Smooth muscle cell (in vitro differentiated cells): ENCODE measurements around the gene SCO2. TPM values are rescaled to one million over a fixed set of nuclear protein-coding genes. Genes with fewer than 3 reads are reported as not detected.
A peak's percentile ranks its signal among the peaks of the same experiment; 100 is the strongest.
"Not testable (repeated sequence)": the region's sequence is repeated elsewhere in the genome, so short reads cannot be mapped to it uniquely, and the experiment has no call there.

Source experiments
- DNase-seq: peaks from one replicate; lab custom pipeline; 2025; ENCODE audit not compliant: unreplicated experiment; lab: John Stamatoyannopoulos, UW
- H2AFZ ChIP-seq: fragments of 200-600 bp; sonication (generic); 2 replicates; pipeline ENCODE4 v1.6.0; 2016; ENCODE audit warnings: antibody characterized with exemption, low read depth, mild to moderate bottlenecking
- H3F3A ChIP-seq: fragments of 200-600 bp; sonication (generic); 2 replicates; pipeline ENCODE4 v1.6.0; 2017; ENCODE audit warnings: antibody characterized with exemption, low read depth
- H3K27ac ChIP-seq: fragments of 200-600 bp; sonication (generic); 2 replicates; pipeline ENCODE4 v1.5.1; 2016; ENCODE audit warnings: low read depth, mild to moderate bottlenecking
- H3K27me3 ChIP-seq: fragments of 200-600 bp; sonication (generic); 2 replicates; pipeline ENCODE4 v1.6.1; 2016; ENCODE audit warnings: low read depth, mild to moderate bottlenecking
- H3K36me3 ChIP-seq: fragments of 200-600 bp; sonication (generic); 2 replicates; pipeline ENCODE4 v1.5.1; 2016; ENCODE audit warnings: low read depth
- H3K4me1 ChIP-seq: fragments of 200-600 bp; sonication (generic); 2 replicates; pipeline ENCODE4 v1.5.1; 2016; ENCODE audit warnings: low read depth
- H3K4me2 ChIP-seq: fragments of 200-600 bp; sonication (generic); 2 replicates; pipeline ENCODE4 v1.6.0; 2016; ENCODE audit warnings: mild to moderate bottlenecking
- H3K4me3 ChIP-seq: fragments of 200-600 bp; sonication (generic); 2 replicates; pipeline ENCODE4 v1.5.1; 2016; ENCODE audit warnings: mild to moderate bottlenecking
- H3K79me2 ChIP-seq: fragments of 200-600 bp; sonication (generic); 2 replicates; pipeline ENCODE4 v1.6.0; 2016; ENCODE audit warnings: low read depth, mild to moderate bottlenecking
- H3K9ac ChIP-seq: fragments of 200-600 bp; sonication (generic); 2 replicates; pipeline ENCODE4 v1.6.0; 2016; ENCODE audit warnings: low read depth
- H3K9me3 ChIP-seq: fragments of 200-600 bp; sonication (generic); replicated peaks from 2 replicates; pipeline ENCODE4 v1.5.1; 2016; ENCODE audit warnings: low read depth
- H4K20me1 ChIP-seq: fragments of 200-600 bp; sonication (generic); 2 replicates; pipeline ENCODE4 v1.6.0; 2016; ENCODE audit warnings: low read depth
- WGBS: methylation state at CpG from one replicate; pipeline ENCODE4 v1.1.7; 2016; ENCODE audit warnings: low lambda C conversion rate; 5-methylcytosine and 5-hydroxymethylcytosine counted together
- polyA plus RNA-seq: library from polyadenylated mRNA; unstranded; fragments of >200 nt; fragmentation: Nextera tagmentation; extraction: Ambion mirVana; gene quantifications from 2 replicates; pipeline ENCODE4 v1.2.1, GENCODE V29; 2016
- total RNA-seq: library from RNA; depleted of rRNA; stranded (reverse); fragments of >200 nt; gene quantifications from 2 replicates; pipeline ENCODE4 v1.2.3, GENCODE V29; 2014
- TF ChIP-seq, protein P1 (sequence below): fragments of 200-600 bp; sonication (generic); IDR thresholded peaks from 2 replicates; pipeline ENCODE4 v1.5.1; 2017; ENCODE audit warnings: borderline replicate concordance, mild to moderate bottlenecking, antibody characterized with exemption; ENCODE audit not compliant: insufficient read depth, poor library complexity, severe bottlenecking

Gene SCO2
- total and polyA plus RNA-seq, 2 experiments from 2014 or later: 1.5 to 22.6 TPM

DNA sequence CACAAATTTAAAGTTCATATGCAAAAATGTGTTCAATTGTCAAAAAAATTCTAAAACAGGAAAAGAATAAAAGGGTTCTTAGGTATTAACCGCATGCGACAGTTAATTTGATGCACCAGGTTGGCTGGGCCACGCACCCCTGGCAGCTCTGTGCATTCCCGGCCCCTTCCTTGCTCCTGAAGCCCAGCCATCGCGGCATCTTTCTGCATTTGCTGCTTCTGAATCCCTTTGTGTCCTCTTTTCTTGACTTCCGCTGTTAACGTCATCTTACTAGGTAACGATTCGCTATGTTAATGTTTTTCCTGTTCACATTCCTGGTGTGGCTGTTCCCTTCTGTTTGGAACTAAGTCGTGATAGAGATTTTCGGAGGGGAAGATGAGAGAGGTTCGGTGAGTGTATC lies 12.4 kb upstream of the SCO2 start:
- H3K9me3 ChIP-seq: no peaks in the 10 kb centered on the region
- no peak overlapping the region for H2AFZ ChIP-seq
- no peaks in the 10 kb centered on the region for H3K27me3 ChIP-seq
- H3K36me3 ChIP-seq: no peaks in the 10 kb centered on the region
- H3K4me2 ChIP-seq: peak overlapping the region; percentile 21
- H4K20me1 ChIP-seq: no peaks in the 10 kb centered on the region
- H3K27ac ChIP-seq: peak overlapping the region; percentile 100
- TF ChIP-seq, protein P1, sequence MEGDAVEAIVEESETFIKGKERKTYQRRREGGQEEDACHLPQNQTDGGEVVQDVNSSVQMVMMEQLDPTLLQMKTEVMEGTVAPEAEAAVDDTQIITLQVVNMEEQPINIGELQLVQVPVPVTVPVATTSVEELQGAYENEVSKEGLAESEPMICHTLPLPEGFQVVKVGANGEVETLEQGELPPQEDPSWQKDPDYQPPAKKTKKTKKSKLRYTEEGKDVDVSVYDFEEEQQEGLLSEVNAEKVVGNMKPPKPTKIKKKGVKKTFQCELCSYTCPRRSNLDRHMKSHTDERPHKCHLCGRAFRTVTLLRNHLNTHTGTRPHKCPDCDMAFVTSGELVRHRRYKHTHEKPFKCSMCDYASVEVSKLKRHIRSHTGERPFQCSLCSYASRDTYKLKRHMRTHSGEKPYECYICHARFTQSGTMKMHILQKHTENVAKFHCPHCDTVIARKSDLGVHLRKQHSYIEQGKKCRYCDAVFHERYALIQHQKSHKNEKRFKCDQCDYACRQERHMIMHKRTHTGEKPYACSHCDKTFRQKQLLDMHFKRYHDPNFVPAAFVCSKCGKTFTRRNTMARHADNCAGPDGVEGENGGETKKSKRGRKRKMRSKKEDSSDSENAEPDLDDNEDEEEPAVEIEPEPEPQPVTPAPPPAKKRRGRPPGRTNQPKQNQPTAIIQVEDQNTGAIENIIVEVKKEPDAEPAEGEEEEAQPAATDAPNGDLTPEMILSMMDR: no peak
- no peak for DNase-seq
- H3K4me3 ChIP-seq: no peak overlapping the region
- peaks cover 12% of the 10 kb centered on the region for H3K79me2 ChIP-seq
- H3F3A ChIP-seq: peaks cover 38% of the 10 kb centered on the region
- H3K9ac ChIP-seq: peak overlapping the region; percentile 24
- WGBS: 95% methylated on average over 13 of the region's 13 CpGs
- H3K4me1 ChIP-seq: peaks cover 31% of the 10 kb centered on the region

DNA sequence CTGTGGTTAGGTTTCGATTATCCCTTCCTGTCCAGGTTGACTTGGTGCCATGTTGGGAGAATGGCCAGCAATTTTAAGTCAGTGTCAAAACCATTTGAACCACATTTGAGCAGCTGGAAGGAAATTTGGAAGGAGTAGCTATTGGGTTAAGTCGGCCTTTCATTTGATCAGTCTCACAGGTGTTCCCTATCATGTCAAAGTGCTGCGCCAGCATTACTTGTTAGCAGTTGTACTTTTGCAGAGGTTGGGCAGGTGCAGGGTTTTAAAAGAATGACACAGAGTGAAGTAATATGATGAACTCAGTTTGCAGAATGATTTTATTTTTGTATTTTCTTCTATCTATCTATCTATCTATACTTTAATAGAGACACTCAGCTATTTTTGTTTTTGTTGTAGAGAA lies 10.8 kb upstream of the SCO2 start:
- H3K4me2 ChIP-seq: no peak overlapping the region
- no peaks in the 10 kb centered on the region for H3K9me3 ChIP-seq
- no peaks in the 10 kb centered on the region for H3K36me3 ChIP-seq
- TF ChIP-seq, protein P1: no peak
- H2AFZ ChIP-seq: no peak overlapping the region
- no peak overlapping the region for H3K27ac ChIP-seq
- H3K4me3 ChIP-seq: no peak overlapping the region
- H4K20me1 ChIP-seq: no peaks in the 10 kb centered on the region
- H3K79me2 ChIP-seq: peaks cover 12% of the 10 kb centered on the region
- no peaks in the 10 kb centered on the region for H3K27me3 ChIP-seq
- DNase-seq: no peak
- H3K4me1 ChIP-seq: peaks cover 41% of the 10 kb centered on the region
- peaks cover 46% of the 10 kb centered on the region for H3F3A ChIP-seq
- no peak overlapping the region for H3K9ac ChIP-seq
- 91% methylated on average over 3 of the region's 3 CpGs for WGBS

DNA sequence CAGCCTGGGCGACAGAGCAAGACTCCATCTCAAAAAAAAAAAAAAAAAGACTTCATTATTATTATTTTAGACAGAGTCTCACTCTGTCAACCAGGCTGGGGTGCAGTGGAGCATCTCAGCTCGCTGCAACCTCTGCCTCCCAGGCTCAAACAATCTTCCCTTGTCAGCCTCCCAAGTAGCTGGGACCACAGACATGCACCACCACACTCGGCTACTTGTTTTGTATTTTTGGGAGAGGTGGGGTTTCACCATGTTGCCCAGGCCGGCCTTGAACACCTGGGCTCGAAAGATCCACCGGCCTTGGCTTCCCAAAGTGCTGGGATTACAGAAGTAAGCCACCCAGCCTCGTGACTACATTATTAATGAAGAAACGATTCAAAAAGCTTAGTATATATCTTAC lies 9.7 kb upstream of the SCO2 start:
- no peak for DNase-seq
- H3K4me1 ChIP-seq: peaks cover 38% of the 10 kb centered on the region

DNA sequence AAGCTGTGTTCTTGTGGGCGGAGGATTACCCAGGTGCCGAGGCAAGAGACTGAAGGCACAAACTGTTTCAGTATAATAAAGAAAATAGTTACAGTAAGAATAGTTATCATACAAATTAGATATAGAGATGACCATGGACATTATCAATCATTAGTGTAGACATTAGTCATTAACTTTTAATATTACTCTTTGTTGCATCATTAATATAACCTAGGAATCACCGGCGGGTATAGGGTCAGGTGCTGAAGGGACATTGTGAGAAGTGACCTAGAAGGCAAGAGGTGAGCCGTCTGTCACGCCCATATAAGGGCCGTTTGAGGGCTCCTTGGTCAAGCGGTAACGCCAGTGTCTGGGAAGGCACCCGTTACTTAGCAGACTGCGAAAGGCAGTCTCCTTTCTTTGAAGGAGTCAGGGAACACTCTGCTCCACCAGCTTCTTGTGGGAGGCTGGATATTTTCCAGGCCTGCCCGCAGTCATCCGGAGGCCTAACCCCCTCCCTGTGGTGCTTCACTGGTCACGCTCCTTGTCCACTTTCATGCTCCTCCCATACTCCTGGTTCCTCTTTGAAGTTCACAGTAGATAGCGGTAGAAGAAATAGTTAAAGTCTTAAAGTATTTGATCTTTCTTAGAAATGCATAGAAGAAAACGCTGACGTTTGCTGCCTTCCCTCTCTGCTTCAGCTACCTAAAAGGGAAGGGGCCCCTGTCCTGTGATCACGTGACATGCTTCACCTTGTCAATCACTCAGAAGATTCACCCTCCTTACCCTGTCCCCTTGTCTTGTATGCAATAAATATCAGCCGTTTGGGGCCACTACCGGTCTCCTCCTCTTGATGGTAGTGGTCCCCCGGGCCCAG lies 8.7 kb upstream of the SCO2 start:
- H3K27me3 ChIP-seq, H3K36me3 ChIP-seq, H2AFZ ChIP-seq, DNase-seq, H3K9me3 ChIP-seq, H4K20me1 ChIP-seq: not testable (repeated sequence)
- H3K4me2 ChIP-seq: peak overlapping the region; percentile 98
- H3K4me1 ChIP-seq: peaks cover 34% of the 10 kb centered on the region
- H3K79me2 ChIP-seq: peaks cover 12% of the 10 kb centered on the region
- peaks cover 56% of the 10 kb centered on the region for H3F3A ChIP-seq
- peak overlapping the region; percentile 82 for H3K9ac ChIP-seq
- H3K27ac ChIP-seq: peak overlapping the region; percentile 97
- peak overlapping the region; percentile 14 for H3K4me3 ChIP-seq
- WGBS: 22% methylated on average over 21 of the region's 21 CpGs

More for the DNA sequence above, 9.7 kb upstream of the SCO2 start:
- peaks cover 12% of the 10 kb centered on the region for H3K79me2 ChIP-seq
- no peaks in the 10 kb centered on the region for H3K9me3 ChIP-seq
- H3K27ac ChIP-seq: peak overlapping the region; percentile 97
- TF ChIP-seq, protein P1: no peak
- H2AFZ ChIP-seq: no peak overlapping the region
- H4K20me1 ChIP-seq: no peaks in the 10 kb centered on the region
- no peak overlapping the region for H3K9ac ChIP-seq
- no peak overlapping the region for H3K4me2 ChIP-seq
- no peaks in the 10 kb centered on the region for H3K27me3 ChIP-seq
- no peak overlapping the region for H3K4me3 ChIP-seq
- peaks cover 57% of the 10 kb centered on the region for H3F3A ChIP-seq
- no peaks in the 10 kb centered on the region for H3K36me3 ChIP-seq
- 97% methylated on average over 8 of the region's 8 CpGs for WGBS
